ENCODE data around the gene RPL9. TPM values are rescaled to one million over a fixed set of nuclear protein-coding genes. Genes with fewer than 3 reads are reported as not detected.

Gene RPL9
- total and polyA plus RNA-seq, 2 donors (not counting 1 experiment from before 2014, with no cell fraction given): 2,031 to 2,407 TPM

DNA sequence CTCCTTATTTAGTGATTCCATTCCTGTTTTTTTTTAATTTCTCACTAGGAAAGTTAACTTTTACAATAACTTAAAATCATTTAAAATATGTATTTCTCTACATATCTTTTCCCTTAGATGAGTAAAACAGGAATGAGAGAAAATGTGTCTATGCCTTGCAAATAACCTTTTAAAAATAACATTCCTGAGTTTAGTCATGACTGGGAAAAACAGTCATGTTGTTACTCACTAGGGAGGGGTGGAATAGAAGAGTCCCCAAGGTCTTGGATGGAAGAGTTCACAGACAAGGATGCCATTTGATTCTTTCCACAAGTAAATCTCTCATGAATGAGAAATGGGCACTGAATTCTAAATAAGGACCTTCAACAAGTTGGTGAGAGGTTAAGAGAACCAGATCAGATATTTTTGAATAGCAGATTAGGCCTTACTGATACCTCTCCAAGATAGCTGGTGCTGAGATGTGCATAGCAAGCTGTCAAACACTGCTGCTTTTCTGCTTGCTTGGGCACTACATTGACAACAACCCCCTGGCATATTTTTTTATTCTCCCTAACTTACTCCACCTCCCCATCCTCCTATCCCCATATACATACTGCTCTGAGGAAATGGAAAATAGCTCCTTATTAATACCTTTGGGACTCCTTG is 43.4 kb upstream of the RPL9 start:
- no peak overlapping the region for H3K27ac ChIP-seq (ENCODE audit: low read length in 2 of 2)
- no peak overlapping the region for H3K4me3 Mint-ChIP-seq
- H3K4me3 ChIP-seq (ENCODE audit: control extremely low read depth in 1 of 5, extremely low read depth in 1 of 5, insufficient read depth in 1 of 5, low read depth in 2 of 5, low read length in 4 of 5): no peak overlapping the region
- H3K4me1 Mint-ChIP-seq: no peaks in the 10 kb centered on the region
- DNase-seq (no peak), ATAC-seq (ENCODE audit: low read depth) (no peak)
- no peaks in the 10 kb centered on the region for H3K27me3 Mint-ChIP-seq
- CTCF ChIA-PET: no interaction called here
- H3K36me3 ChIP-seq (replicated peaks in 1 of 2; ENCODE audit: control extremely low read depth in 1 of 2, control insufficient read depth in 1 of 2, extremely low read depth in 1 of 2, insufficient read depth in 2 of 2, low read length in 1 of 2): peaks cover 14 to 47% of the 10 kb centered on the region in 2 experiments
- intact Hi-C loops (cut with micrococcal nuclease): no loop called here
- POLR2A ChIA-PET: interaction anchor here (0.6 kb wide), 1 partner anchor 99 kb away, joined by 5 read pairs; no protein-coding TSS in a partner anchor
- TF ChIP-seq EZH2 (IDR thresholded peaks at IDR 0.05; ENCODE audit: borderline replicate concordance, insufficient read depth, low read depth, low read length, poor library complexity, severe bottlenecking): no peak
- TF ChIP-seq, protein P1, sequence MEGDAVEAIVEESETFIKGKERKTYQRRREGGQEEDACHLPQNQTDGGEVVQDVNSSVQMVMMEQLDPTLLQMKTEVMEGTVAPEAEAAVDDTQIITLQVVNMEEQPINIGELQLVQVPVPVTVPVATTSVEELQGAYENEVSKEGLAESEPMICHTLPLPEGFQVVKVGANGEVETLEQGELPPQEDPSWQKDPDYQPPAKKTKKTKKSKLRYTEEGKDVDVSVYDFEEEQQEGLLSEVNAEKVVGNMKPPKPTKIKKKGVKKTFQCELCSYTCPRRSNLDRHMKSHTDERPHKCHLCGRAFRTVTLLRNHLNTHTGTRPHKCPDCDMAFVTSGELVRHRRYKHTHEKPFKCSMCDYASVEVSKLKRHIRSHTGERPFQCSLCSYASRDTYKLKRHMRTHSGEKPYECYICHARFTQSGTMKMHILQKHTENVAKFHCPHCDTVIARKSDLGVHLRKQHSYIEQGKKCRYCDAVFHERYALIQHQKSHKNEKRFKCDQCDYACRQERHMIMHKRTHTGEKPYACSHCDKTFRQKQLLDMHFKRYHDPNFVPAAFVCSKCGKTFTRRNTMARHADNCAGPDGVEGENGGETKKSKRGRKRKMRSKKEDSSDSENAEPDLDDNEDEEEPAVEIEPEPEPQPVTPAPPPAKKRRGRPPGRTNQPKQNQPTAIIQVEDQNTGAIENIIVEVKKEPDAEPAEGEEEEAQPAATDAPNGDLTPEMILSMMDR (IDR thresholded peaks at IDR 0.05): no peak
- H3K27ac Mint-ChIP-seq: no peak overlapping the region
- no peaks in the 10 kb centered on the region for H3K9me3 Mint-ChIP-seq (ENCODE audit: insufficient read depth)
- no peak overlapping the region for H2AFZ ChIP-seq (ENCODE audit: insufficient read depth, low read depth, low read length, poor library complexity, severe bottlenecking)
- no peaks in the 10 kb centered on the region for H3K27me3 ChIP-seq (replicated peaks in 1 of 4; ENCODE audit: control extremely low read depth in 1 of 4, control insufficient read depth in 3 of 4, insufficient read depth in 4 of 4, low read length in 3 of 4)
- no peak overlapping the region for H3K4me2 ChIP-seq (replicated peaks; ENCODE audit: low read depth, low read length, poor library complexity, severe bottlenecking)
- H3K9me3 ChIP-seq (ENCODE audit: control extremely low read depth in 1 of 3, control insufficient read depth in 2 of 3, insufficient read depth in 1 of 3, low read length in 2 of 3): no peaks in the 10 kb centered on the region
- H3K9ac ChIP-seq (ENCODE audit: low read length): no peak overlapping the region
- H3K79me2 ChIP-seq (ENCODE audit: control insufficient read depth, insufficient read depth, low read length): no peaks in the 10 kb centered on the region
- no peaks in the 10 kb centered on the region for H3K4me1 ChIP-seq (ENCODE audit: control insufficient read depth in 2 of 2, insufficient read depth in 2 of 2, low read length in 2 of 2)
- H4K20me1 ChIP-seq (ENCODE audit: control insufficient read depth, insufficient read depth, low read length, poor library complexity, severe bottlenecking): no peaks in the 10 kb centered on the region

DNA sequence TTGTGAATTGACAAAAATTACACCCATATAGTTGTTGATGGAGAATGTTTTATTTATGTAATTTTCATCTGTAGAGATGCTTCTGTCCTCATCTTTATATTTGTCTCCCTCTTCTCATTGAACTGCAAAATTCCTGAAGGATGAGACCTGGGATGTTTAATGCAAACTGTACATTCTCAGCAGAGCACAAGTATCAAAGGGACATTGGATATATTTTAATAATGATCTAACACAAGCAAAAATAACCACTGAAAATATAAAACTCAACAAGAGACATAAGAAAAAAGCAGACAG is 40.0 kb upstream of the RPL9 start:
- no peaks in the 10 kb centered on the region for H3K4me1 Mint-ChIP-seq
- Histone ChIP-seq H4K20me1 (ENCODE audit: control insufficient read depth, insufficient read depth, low read length, poor library complexity, severe bottlenecking) (no peaks in the 10 kb centered on the region), H2AFZ (ENCODE audit: insufficient read depth, low read depth, low read length, poor library complexity, severe bottlenecking) (no peak overlapping the region), H3K27ac (ENCODE audit: low read length in 2 of 2) (no peak overlapping the region), H3K9ac (ENCODE audit: low read length) (no peak overlapping the region), H3K27me3 (replicated peaks in 1 of 4; ENCODE audit: control extremely low read depth in 1 of 4, control insufficient read depth in 3 of 4, insufficient read depth in 4 of 4, low read length in 3 of 4) (no peaks in the 10 kb centered on the region), H3K4me2 (replicated peaks; ENCODE audit: low read depth, low read length, poor library complexity, severe bottlenecking) (no peak overlapping the region), H3K9me3 (ENCODE audit: control extremely low read depth in 1 of 3, control insufficient read depth in 2 of 3, insufficient read depth in 1 of 3, low read length in 2 of 3) (no peaks in the 10 kb centered on the region), H3K79me2 (ENCODE audit: control insufficient read depth, insufficient read depth, low read length) (no peaks in the 10 kb centered on the region), H3K4me3 (ENCODE audit: control extremely low read depth in 1 of 5, extremely low read depth in 1 of 5, insufficient read depth in 1 of 5, low read depth in 2 of 5, low read length in 4 of 5) (no peak overlapping the region), H3K4me1 (ENCODE audit: control insufficient read depth in 2 of 2, insufficient read depth in 2 of 2, low read length in 2 of 2) (no peaks in the 10 kb centered on the region), H3K36me3 (replicated peaks in 1 of 2; ENCODE audit: control extremely low read depth in 1 of 2, control insufficient read depth in 1 of 2, extremely low read depth in 1 of 2, insufficient read depth in 2 of 2, low read length in 1 of 2) (peaks cover 10 to 22% of the 10 kb centered on the region in 2 experiments)
- DNase-seq: no peak
- intact Hi-C loops (cut with micrococcal nuclease): no loop called here
- CTCF ChIA-PET: interaction anchor here (1.3 kb wide), 1 partner anchor 29 kb away, joined by 3 read pairs; no protein-coding TSS in a partner anchor
- no peak overlapping the region for H3K4me3 Mint-ChIP-seq
- H3K27me3 Mint-ChIP-seq: no peaks in the 10 kb centered on the region
- H3K9me3 Mint-ChIP-seq (ENCODE audit: insufficient read depth): no peaks in the 10 kb centered on the region
- TF ChIP-seq, protein P1 (IDR thresholded peaks at IDR 0.05): no peak
- no peak for TF ChIP-seq EZH2 (IDR thresholded peaks at IDR 0.05; ENCODE audit: borderline replicate concordance, insufficient read depth, low read depth, low read length, poor library complexity, severe bottlenecking)
- no peak overlapping the region for H3K27ac Mint-ChIP-seq
- ATAC-seq (ENCODE audit: low read depth): no peak
- POLR2A ChIA-PET: no interaction called here

Measured in B cell (primary cell).